Lung (tissue), 12 donors: Measurements from ENCODE around the gene EPHA4. TPM values are rescaled to one million over a fixed set of nuclear protein-coding genes. Genes with fewer than 3 reads are reported as not detected.

Source experiments
- ATAC-seq: fragments of 200-7000 bp; cut with Tn5 transposase; one replicate; pipeline ENCODE4 v1.9.1; 2020; ENCODE audit warnings: moderate number of reproducible peaks; ENCODE audit not compliant: insufficient read depth, low FRiP score
- DNase-seq, 3 donors: peaks; one replicate each; pipeline ENCODE4 v3.0.0-alpha.2; 2013 to 2017
- H3K27ac ChIP-seq, 2 donors: one replicate each; pipeline ENCODE4 v1.5.1; 2013; ENCODE audit warnings: mild to moderate bottlenecking in 2 of 2, moderate library complexity in 2 of 2, control low read depth in 1 of 2, inconsistent platforms in 1 of 2, low read depth in 1 of 2, low read length in 1 of 2
- H3K27me3 ChIP-seq, 3 donors: one replicate each; pipeline ENCODE4 v1.5.1; 2013; ENCODE audit warnings: low read length in 2 of 3; ENCODE audit not compliant: control insufficient read depth in 3 of 3, insufficient read depth in 3 of 3
- H3K36me3 ChIP-seq, 4 donors: one replicate each; pipeline ENCODE4 v1.5.1; 2013; ENCODE audit warnings: low read length in 4 of 4, mild to moderate bottlenecking in 1 of 4, moderate library complexity in 1 of 4; ENCODE audit not compliant: control insufficient read depth in 4 of 4, insufficient read depth in 4 of 4
- H3K4me1 ChIP-seq, 5 donors: one replicate each; pipeline ENCODE4 v1.5.1; 2013; ENCODE audit warnings: low read length in 5 of 5, mild to moderate bottlenecking in 2 of 5, moderate library complexity in 1 of 5; ENCODE audit not compliant: control insufficient read depth in 5 of 5, insufficient read depth in 5 of 5
- H3K4me3 ChIP-seq: one replicate; pipeline ENCODE4 v1.5.1; 2013; ENCODE audit warnings: mild to moderate bottlenecking, control low read depth, moderate library complexity
- H3K9ac ChIP-seq, 2 donors: one replicate each; pipeline ENCODE4 v1.5.1; 2013; ENCODE audit warnings: low read length in 2 of 2, control low read depth in 1 of 2; ENCODE audit not compliant: insufficient read depth in 1 of 2
- H3K9me3 ChIP-seq, 4 donors: one replicate each; pipeline ENCODE4 v1.5.1; 2013; ENCODE audit warnings: low read length in 3 of 4, mild to moderate bottlenecking in 1 of 4, moderate library complexity in 1 of 4; ENCODE audit not compliant: control insufficient read depth in 4 of 4, insufficient read depth in 3 of 4
- WGBS, 2 donors: extraction: QIAGEN DNeasy Blood & Tissue Kit; methylation state at CpG; one replicate each; pipeline ENCODE4 v1.1.7; 2013; 5-methylcytosine and 5-hydroxymethylcytosine counted together
- polyA plus RNA-seq, 2 donors: library from polyadenylated mRNA; stranded (reverse); fragments of 200-250 nt; gene quantifications; one replicate each; pipeline ENCODE4 v1.2.1, GENCODE V29; 2013
- total RNA-seq, 2 donors: library from RNA; depleted of rRNA in 1 of 2; stranded (reverse); fragments of >200 nt in 1 of 2; gene quantifications; one replicate each; pipeline ENCODE4 v1.2.1, GENCODE V29; 2014 to 2021
- TF ChIP-seq, protein P1 (sequence below): IDR thresholded peaks from 2 replicates; pipeline ENCODE4 v1.5.1; 2012; ENCODE audit warnings: mild to moderate bottlenecking; ENCODE audit errors: control extremely low read depth, extremely low read depth
- donor health status: control.
- donor health status: control.
- donor health status: Bipolar disorder and iron deficiency.
- donor health status: healthy.
- donor health status: DM: yes; HTN: yes; CAD: no.

Gene EPHA4
- total and polyA plus RNA-seq, 4 donors, result 2.5 to 28.8 (median 14.7) TPM

DNA sequence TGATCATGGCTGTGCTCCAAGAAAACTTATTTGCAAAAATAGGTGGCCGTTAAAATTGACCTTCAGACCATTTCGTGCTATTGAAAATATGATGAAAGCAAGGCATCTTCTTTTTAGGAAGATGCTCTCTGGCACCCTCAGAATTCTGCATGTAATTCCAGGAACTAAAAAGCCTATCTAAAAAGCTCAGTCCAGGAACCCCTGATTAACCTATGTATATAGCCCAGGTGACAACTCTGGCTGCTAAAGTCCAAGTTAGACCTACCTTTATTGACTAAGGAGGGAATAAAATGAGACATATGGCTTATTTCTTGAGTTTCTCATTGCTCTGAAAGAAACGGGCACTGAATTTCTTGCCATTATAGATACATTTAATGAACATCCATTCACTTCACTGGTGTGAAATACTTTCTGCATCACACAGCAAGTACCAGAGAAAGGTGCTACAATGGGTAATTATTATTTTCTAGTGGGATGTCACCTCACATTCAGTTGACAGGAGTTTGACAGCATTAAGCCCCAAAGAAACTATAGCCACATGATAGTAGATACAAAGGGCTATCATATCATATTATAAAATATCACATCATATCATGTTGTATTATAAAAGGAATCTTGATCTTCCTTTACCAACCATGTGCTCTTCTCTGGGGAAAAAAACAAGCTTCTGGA lies 83.8 kb downstream of the EPHA4 start:
- DNase-seq (no peak), ATAC-seq (no peak)
- TF ChIP-seq, protein P1, sequence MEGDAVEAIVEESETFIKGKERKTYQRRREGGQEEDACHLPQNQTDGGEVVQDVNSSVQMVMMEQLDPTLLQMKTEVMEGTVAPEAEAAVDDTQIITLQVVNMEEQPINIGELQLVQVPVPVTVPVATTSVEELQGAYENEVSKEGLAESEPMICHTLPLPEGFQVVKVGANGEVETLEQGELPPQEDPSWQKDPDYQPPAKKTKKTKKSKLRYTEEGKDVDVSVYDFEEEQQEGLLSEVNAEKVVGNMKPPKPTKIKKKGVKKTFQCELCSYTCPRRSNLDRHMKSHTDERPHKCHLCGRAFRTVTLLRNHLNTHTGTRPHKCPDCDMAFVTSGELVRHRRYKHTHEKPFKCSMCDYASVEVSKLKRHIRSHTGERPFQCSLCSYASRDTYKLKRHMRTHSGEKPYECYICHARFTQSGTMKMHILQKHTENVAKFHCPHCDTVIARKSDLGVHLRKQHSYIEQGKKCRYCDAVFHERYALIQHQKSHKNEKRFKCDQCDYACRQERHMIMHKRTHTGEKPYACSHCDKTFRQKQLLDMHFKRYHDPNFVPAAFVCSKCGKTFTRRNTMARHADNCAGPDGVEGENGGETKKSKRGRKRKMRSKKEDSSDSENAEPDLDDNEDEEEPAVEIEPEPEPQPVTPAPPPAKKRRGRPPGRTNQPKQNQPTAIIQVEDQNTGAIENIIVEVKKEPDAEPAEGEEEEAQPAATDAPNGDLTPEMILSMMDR, result no peak
- Histone ChIP-seq H3K4me1 (peaks cover 0 to 5% (median 4%) of the 10 kb centered on the region in 5 donors), H3K9me3 (no peaks in the 10 kb centered on the region), H3K36me3 (no peaks in the 10 kb centered on the region), H3K27ac (no peak overlapping the region), H3K9ac (no peak overlapping the region), H3K27me3 (no peaks in the 10 kb centered on the region), H3K4me3 (no peak overlapping the region)
- 91 to 94% methylated on average over 3 of the region's 3 CpGs for WGBS, 2 donors

GRCh38 chr2:221486106-221486505 lies 86.0 kb downstream of the EPHA4 start:
- WGBS, 2 donors, result 87 to 96% methylated on average over 4 of the region's 4 CpGs
- no peak for ATAC-seq

DNA sequence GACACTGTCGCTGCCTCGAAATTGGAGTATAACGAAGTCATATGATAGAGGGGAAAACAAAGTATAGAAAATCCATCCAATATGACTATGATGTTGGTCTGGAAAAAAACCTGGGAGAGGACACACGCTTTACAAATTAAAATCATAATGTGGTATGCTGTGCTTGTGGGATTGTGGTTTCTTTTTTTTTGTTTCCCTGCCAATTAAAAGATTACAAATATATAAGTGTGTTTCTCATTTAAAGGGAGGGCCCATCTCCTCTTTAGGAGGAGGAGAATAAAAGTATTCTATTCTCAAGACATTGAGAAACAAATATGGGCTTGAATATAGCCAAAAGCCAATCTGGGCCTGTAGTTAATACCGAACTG lies 86.6 kb downstream of the EPHA4 start:
- no peak overlapping the region for H3K9ac ChIP-seq
- H3K9me3 ChIP-seq, result no peaks in the 10 kb centered on the region
- peaks cover 0 to 11% (median 3%) of the 10 kb centered on the region in 5 donors for H3K4me1 ChIP-seq
- no peak for DNase-seq
- H3K27me3 ChIP-seq, result no peaks in the 10 kb centered on the region
- TF ChIP-seq, protein P1, result no peak
- WGBS, 2 donors, result 92% methylated on average over 5 of the region's 5 CpGs
- no peaks in the 10 kb centered on the region for H3K36me3 ChIP-seq
- no peak overlapping the region for H3K27ac ChIP-seq
- ATAC-seq, result no peak
- H3K4me3 ChIP-seq, result no peak overlapping the region

More at GRCh38 chr2:221486106-221486505, 86.0 kb downstream of the EPHA4 start:
- no peaks in the 10 kb centered on the region for H3K9me3 ChIP-seq
- no peak overlapping the region for H3K9ac ChIP-seq
- TF ChIP-seq, protein P1, result no peak
- H3K27me3 ChIP-seq, result no peaks in the 10 kb centered on the region
- no peak overlapping the region for H3K4me3 ChIP-seq
- no peaks in the 10 kb centered on the region for H3K36me3 ChIP-seq
- DNase-seq, result no peak
- H3K27ac ChIP-seq, result no peak overlapping the region
- peaks cover 0 to 14% (median 4%) of the 10 kb centered on the region in 5 donors for H3K4me1 ChIP-seq
